HS-27A (cell line): ENCODE measurements around the gene ECI2.
"Not testable (repeated sequence)": the region's sequence is repeated elsewhere in the genome, so short reads cannot be mapped to it uniquely, and the experiment has no call there.

Experiments
- DNase-seq: peaks from one replicate; pipeline ENCODE4 v3.0.0-alpha.2; 2012; ENCODE audit warnings: low read depth, missing footprints

The ECI2 gene

DNA sequence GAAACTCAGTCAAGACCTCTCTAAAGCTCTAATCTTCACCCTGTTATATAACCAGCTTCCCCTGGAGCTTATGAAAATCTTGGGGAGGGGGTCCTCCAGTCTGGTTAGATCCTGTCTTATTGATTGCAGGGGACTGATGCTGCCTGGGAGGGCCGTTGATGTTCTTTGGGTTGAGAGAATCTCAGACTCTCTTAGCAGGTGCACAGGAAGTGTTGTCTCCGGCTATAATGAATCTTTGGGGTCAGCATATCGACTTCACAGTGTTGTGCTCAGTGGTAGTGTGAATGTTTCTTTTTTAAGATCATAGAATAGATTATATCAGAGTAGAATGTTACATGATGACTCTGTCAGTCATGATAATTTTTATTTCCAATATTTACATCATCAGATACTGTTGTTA is 2.8 kb upstream of the ECI2 start:
- no peak for DNase-seq

GRCh38 chr6:4136354-4136831 is 1.0 kb upstream of the ECI2 start:
- no peak for DNase-seq

GRCh38 chr6:4135665-4136353 is 434 bp upstream of the ECI2 start:
- no peak for DNase-seq

- DNase-seq: no peak
These were observed 1.2 kb downstream of the ECI2 start for GRCh38 chr6:4133941-4134838.

DNA sequence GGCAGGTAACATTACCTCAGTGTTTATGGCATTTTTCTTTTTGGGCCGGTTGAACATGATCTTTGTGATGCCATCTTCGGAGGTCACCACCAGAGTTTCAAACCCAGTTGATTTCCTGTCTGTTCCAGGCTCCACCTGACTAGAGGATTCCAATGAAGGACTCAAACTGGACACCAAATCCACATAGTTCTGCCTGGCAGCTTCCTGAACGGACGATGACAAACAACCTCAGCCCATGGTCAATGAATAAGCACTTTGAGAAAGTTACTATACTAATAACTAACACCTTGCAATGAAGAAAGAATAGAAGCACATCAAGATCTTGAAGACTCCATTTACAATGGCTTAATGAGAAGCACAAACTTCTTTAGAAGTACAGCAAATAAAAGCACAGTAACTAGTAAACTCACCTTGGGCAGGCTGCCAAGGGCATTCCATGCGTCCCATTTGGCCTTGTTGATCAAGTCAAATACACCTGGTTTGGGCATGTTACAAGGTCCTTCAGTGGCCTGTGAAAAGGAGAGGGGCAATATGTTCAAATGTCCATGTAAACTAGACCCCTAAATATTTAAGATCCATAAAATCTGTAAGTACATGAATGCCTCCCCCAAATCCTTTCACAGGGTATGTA is 4.9 kb downstream of the ECI2 start:
- DNase-seq: no peak

DNA sequence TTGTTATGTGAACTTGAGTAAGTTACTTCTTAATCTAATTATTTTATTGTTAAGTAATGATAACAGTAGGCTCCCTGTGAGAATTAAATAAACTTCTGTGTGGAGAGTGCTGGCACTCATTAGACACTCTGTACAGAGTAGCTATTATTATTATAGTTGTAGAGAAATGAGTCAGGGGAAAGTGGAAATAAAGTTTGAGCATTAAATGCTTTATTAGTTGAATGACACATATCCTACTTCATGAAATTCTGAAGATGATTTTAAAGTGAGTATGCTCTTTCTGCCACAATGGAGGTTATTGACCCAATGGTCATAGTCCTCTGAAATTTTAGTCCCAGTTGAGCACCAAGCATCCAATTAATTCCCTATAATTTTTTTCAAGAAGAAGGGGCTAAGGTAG is 5.9 kb downstream of the ECI2 start:
- DNase-seq: no peak

DNA sequence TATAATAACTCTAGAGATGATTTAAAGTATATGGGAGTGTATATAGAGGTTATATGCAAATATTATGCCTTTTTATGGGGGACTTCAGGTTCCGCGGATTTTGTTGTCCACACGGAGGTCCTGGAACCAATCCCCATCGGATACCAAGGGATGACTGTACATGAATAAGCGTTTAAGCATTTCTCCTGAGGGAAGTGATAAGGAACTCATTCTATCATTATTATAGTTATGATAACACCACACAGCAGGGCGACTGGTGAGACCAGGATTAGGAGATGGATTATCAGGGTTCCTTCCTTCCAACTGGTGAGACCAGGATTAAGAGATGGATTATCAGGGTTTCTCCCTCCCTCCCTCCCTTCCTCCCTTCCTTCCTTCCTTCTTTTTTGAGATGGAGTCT is 6.6 kb downstream of the ECI2 start:
- no peak for DNase-seq

- DNase-seq: no peak
These were observed 7.3 kb downstream of the ECI2 start for GRCh38 chr6:4128072-4128471.

DNA sequence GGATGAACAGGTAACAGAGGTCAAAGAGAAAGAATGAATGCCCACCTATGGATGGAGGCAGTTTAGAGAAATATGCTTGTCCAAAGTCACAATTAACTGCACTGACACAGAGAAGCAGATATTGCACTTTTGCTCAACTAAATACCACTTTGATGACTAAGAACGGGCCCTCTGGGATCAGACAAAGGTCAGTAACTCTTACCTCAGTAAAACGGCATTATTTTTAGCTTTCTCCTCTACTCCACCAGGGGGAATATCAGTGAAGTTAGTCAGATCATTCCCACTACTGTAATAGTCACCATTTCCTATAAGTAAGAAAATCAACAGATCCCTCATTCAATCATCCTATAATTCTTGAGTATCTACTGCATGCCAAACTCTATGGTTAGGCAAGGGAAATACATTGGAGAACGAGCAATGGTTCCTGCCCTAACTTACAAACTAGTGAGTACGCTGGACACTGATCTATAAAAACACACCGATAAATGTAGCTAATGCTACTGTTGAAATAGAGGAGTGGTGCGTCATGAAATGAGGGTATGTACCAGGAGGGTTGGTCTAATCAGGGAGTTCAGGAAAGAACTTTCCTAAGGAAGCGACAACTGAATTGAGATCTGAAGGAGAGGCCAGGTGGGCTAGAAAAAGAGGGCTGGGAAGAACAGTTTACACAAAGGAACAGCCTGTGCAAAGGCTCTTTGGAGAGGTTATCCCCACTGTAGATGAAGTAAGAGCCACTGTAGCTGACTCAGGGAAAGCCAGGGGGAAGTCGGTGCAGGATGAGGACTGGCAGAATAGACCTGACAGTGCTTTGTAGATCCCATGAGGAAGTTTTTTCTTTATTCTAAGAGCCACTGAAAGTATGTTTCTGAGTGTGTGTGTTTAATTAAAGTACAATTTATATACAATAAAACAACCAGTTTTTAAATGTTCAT is 9.2 kb downstream of the ECI2 start:
- DNase-seq: no peak

- no peak for DNase-seq
These were observed 9.9 kb downstream of the ECI2 start for GRCh38 chr6:4125500-4125899.

DNA sequence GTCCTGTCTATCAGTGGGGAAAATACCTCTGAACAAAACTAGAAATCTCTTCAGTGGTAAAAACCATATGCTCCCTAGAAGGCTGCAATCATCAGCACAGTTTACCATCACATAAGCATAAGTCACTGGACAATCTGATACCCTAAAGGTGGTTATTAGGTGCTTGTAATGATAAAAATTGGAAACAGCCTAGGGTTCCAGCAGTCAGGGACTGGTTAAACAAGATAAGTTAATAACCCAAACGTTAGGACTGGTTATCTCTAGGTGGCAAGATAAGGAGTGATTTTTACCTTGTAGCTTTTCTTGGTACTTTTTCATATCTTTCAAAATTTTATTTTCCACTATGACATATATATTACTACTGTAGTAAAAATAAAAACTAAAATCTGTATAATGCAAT is 11.0 kb downstream of the ECI2 start:
- no peak for DNase-seq

DNA sequence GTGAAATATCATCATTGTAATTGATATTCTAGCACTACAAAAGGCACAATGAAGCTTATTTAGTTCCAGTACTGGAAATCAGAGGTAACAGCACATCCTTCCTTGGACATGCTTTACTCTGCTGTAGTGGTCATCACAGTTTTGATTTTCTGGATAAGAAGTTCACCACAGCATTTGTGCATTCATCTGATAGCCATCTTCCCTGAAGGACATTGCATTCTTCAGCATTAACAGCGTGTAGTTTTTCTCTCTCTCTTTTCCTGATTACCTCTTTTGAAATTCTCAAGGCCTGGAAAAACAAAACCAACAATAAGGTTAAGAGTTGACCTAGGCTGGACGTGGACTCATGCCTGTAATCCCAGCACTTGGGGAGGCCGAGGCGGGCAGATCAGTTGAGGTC is 19.6 kb downstream of the ECI2 start:
- no peak for DNase-seq

DNA sequence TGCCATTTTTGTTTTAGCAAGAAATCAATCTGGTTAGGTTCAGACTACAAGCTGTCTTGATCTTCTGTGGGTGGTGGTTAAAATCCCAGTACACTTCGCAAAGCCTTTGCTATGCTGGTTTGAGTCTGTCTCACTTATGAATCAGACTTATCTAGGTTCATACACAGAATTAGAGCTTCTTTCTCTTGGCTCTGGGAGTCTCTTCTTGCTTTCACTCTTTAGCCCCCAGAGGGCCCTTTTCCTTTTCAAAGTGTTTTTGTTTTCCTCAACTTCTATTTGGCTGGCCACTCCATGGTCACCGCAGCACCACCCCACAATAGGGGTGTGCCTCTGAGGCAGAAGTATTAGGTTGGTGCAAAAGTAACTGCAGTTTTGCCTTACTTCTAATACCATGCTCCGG is 21.3 kb downstream of the ECI2 start:
- DNase-seq: no peak

- no peak for DNase-seq
These were observed 21.7 kb downstream of the ECI2 start for GRCh38 chr6:4113649-4114048.

DNA sequence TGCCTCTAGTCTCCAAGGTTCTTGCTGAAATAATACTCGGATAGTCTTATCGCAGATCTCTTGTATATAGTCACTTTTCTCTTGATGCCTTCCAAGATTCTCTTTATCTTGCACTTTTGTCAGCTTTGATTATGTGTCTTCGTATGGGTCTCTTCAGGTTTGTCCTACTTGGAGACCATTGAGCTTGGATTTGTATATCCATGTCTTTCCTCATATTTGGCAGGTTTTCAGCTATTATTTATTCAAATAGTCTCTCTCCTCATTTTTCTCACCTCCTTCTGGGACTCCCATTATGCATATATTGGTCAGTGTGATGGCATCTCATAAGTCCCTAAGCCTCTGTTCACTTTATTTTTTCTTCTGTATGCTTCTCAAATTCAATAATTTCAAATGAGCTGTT is 23.0 kb downstream of the ECI2 start:
- DNase-seq: no peak

DNA sequence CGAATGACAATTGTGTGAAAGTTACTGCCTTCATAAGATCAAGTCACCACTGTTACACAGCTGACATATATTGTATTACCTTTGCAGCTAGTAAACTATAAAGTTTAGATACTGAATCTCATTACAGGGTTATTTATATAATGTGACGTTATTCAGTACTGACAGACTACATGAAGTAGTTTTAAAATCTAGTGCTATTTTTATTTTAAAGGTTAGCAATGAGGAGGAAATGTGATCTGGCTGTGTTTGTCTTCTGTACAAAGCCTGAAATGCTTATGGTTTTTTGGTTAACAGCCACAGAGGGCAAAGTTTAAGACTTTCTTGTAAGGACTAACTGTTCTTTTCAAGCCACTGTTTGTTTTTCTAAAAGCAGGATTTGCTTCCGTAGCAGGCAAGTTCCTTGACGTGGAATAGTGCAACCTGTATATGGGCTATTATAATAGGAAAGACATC is 26.0 kb downstream of the ECI2 start:
- not testable (repeated sequence) for DNase-seq

DNA sequence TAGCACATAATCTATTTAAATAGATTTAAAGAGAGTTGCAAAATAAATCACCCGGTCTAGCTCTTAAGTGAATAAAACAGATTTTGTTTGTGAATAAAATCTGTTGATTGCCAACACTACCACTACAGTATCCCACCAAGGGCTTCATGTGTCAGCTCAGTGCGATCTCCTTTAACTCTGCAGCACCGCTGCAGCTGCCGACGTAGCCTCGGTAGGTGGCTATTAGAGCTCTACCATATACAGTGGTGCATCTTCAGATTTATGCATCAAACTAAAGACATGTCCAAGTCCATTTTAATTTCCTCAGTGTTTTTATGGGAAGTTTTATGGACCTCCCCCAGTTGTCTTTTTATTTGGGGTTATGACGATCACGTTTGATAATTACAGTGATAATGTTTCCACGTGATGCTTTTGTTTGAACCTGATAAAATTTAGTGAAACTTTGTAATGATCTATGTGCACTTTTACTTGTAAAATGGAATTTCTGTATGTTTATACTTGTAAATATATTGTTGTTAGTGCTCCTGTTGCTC is 26.7 kb downstream of the ECI2 start:
- DNase-seq: no peak

GRCh38 chr6:4107873-4108272 is 27.5 kb downstream of the ECI2 start:
- DNase-seq: no peak

DNA sequence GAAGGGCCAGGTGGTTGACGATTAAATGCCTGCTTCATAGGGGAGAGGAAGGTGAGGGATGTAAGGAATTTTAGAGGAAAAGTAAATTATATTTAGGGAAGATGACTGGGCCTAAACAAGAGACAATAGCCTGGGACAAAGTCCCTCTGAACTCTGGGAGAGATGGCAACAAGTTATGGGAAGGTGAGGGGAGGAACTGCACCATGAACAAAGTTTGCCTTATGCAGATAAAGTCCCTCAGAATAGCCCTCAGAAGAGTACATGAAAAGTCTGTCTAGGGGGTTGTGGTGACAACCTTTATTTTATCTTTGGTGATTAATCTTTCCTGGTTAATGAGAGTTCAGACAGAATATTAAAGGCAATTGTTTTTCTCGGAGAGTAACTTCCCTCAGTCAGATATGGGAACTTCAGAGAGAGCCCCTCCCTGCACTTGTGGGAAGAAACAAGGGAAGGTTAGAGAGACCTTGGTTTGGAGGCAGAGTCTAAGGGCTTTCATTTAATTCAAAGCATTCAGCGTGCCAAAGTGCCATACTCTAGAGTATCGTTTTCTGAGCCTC is 29.3 kb downstream of the ECI2 start:
- no peak for DNase-seq

DNA sequence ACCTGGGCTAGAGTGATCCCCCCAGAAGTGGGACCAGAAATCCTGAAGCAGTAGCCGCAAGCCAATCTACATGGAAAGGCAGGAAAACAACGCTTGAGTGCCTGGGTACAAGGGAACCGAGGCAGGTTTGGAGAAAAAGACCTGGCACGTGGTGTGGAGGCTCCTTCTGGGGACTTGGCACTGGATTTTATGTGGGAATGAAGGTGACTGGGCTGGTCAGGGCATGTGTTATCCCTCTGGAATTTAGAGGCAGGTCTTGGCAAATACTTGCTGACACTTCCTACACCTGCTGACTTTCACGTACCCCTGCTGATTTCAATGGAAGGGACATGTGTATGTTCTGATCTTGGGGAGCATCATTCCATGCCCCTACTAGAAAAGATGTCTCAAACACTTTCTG is 31.4 kb downstream of the ECI2 start:
- no peak for DNase-seq

DNA sequence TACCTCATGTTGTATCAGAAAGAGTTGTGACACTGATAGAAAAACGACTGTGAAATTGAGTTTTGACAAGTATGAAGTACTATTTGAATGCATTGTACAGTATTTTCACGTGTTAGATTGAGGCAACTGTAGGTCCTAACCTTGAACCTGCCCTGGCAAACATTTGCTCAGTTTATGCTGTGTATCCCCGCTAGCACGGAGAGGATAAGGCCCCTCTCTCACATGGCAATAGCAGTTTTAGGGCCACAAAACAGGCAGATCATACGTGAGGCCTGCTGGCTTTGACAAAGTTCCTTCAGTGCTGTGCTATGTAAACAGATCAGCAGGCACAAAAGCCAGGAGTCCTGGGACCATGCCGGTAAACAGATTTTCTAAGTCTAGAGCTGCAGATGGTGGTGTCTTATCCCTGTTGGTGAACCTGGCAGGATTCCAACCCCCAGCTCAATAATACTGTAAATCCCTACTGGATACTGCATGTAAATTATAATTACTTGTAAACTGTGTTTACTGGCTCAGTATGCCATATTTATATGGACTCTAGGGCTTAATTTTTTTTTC is 32.6 kb downstream of the ECI2 start:
- no peak for DNase-seq
